Measurements from ENCODE around the gene DMAP1. TPM values are rescaled to one million over a fixed set of nuclear protein-coding genes. Genes with fewer than 3 reads are reported as not detected.

DMAP1 gene
- total RNA-seq, 1 donor from 2014 or later: 46.4 TPM

- DNase-seq (ENCODE audit: extremely low spot score, unreplicated experiment): no peak
- Mint-ChIP-seq H3K4me3 (ENCODE audit: unreplicated experiment) (no peak overlapping the region), H3K27me3 (ENCODE audit: unreplicated experiment) (no peaks in the 10 kb centered on the region), H3K9me3 (ENCODE audit: unreplicated experiment) (no peaks in the 10 kb centered on the region), H3K36me3 (ENCODE audit: unreplicated experiment) (peaks cover 9% of the 10 kb centered on the region), H3K4me1 (ENCODE audit: unreplicated experiment) (no peaks in the 10 kb centered on the region), H3K27ac (ENCODE audit: unreplicated experiment) (no peak overlapping the region)
- no peak for TF ChIP-seq CTCF (IDR thresholded peaks at IDR 0.05)
Observed at GRCh38 chr1:44246806-44247205, 33.5 kb downstream of the DMAP1 start.

GRCh38 chr1:44249543-44249942 lies 36.3 kb downstream of the DMAP1 start:
- Mint-ChIP-seq H3K27me3 (ENCODE audit: unreplicated experiment) (no peaks in the 10 kb centered on the region), H3K27ac (ENCODE audit: unreplicated experiment) (no peak overlapping the region), H3K4me3 (ENCODE audit: unreplicated experiment) (no peak overlapping the region), H3K36me3 (ENCODE audit: unreplicated experiment) (no peaks in the 10 kb centered on the region), H3K4me1 (ENCODE audit: unreplicated experiment) (no peaks in the 10 kb centered on the region), H3K9me3 (ENCODE audit: unreplicated experiment) (no peaks in the 10 kb centered on the region)
- DNase-seq (ENCODE audit: extremely low spot score, unreplicated experiment): no peak
- TF ChIP-seq CTCF (IDR thresholded peaks at IDR 0.05): no peak

GRCh38 chr1:44250068-44250781 lies 37.0 kb downstream of the DMAP1 start:
- Mint-ChIP-seq H3K27me3 (ENCODE audit: unreplicated experiment) (no peaks in the 10 kb centered on the region), H3K4me3 (ENCODE audit: unreplicated experiment) (no peak overlapping the region), H3K4me1 (ENCODE audit: unreplicated experiment) (no peaks in the 10 kb centered on the region), H3K27ac (ENCODE audit: unreplicated experiment) (no peak overlapping the region), H3K36me3 (ENCODE audit: unreplicated experiment) (no peaks in the 10 kb centered on the region), H3K9me3 (ENCODE audit: unreplicated experiment) (no peaks in the 10 kb centered on the region)
- TF ChIP-seq CTCF (IDR thresholded peaks at IDR 0.05): no peak
- no peak for DNase-seq (ENCODE audit: extremely low spot score, unreplicated experiment)

GRCh38 chr1:44251486-44251885 lies 38.2 kb downstream of the DMAP1 start:
- H3K4me1 Mint-ChIP-seq (ENCODE audit: unreplicated experiment): no peaks in the 10 kb centered on the region
- H3K4me3 Mint-ChIP-seq (ENCODE audit: unreplicated experiment): no peak overlapping the region
- no peak overlapping the region for H3K27ac Mint-ChIP-seq (ENCODE audit: unreplicated experiment)
- H3K27me3 Mint-ChIP-seq (ENCODE audit: unreplicated experiment): no peaks in the 10 kb centered on the region
- DNase-seq (ENCODE audit: extremely low spot score, unreplicated experiment): no peak
- no peaks in the 10 kb centered on the region for H3K9me3 Mint-ChIP-seq (ENCODE audit: unreplicated experiment)
- no peak for TF ChIP-seq CTCF (IDR thresholded peaks at IDR 0.05)
- H3K36me3 Mint-ChIP-seq (ENCODE audit: unreplicated experiment): no peaks in the 10 kb centered on the region

GRCh38 chr1:44251989-44252671 lies 38.9 kb downstream of the DMAP1 start:
- Mint-ChIP-seq H3K9me3 (ENCODE audit: unreplicated experiment) (no peaks in the 10 kb centered on the region), H3K27ac (ENCODE audit: unreplicated experiment) (no peak overlapping the region), H3K4me3 (ENCODE audit: unreplicated experiment) (no peak overlapping the region), H3K27me3 (ENCODE audit: unreplicated experiment) (no peaks in the 10 kb centered on the region), H3K36me3 (ENCODE audit: unreplicated experiment) (no peaks in the 10 kb centered on the region), H3K4me1 (ENCODE audit: unreplicated experiment) (no peaks in the 10 kb centered on the region)
- DNase-seq (ENCODE audit: extremely low spot score, unreplicated experiment): no peak
- TF ChIP-seq CTCF (IDR thresholded peaks at IDR 0.05): no peak
